Testis (tissue), 3 donors: ENCODE data around the gene KRTAP5-1. TPM values are rescaled to one million over a fixed set of nuclear protein-coding genes. Genes with fewer than 3 reads are reported as not detected.

Source experiments
- DNase-seq: peaks from one replicate; pipeline ENCODE4 v3.0.0-alpha.2; 2019
- H3K27ac ChIP-seq, 2 donors: fragments of 200-600 bp; sonication (generic); one replicate each; pipeline ENCODE4 v1.5.1; 2019
- H3K27me3 ChIP-seq: fragments of 200-600 bp; sonication (generic); one replicate; pipeline ENCODE4 v1.5.1; 2019
- H3K36me3 ChIP-seq: fragments of 200-600 bp; sonication (generic); one replicate; pipeline ENCODE4 v1.5.1; 2017; ENCODE audit warnings: low read depth; ENCODE audit errors: missing control alignments
- H3K4me1 ChIP-seq: fragments of 200-600 bp; sonication (generic); one replicate; pipeline ENCODE4 v1.5.1; 2019
- H3K4me3 ChIP-seq, 2 donors: fragments of 200-600 bp; sonication (generic); one replicate each; pipeline ENCODE4 v1.5.1; 2017 to 2019
- H3K9me3 ChIP-seq: fragments of 200-600 bp; sonication (generic); one replicate; pipeline ENCODE4 v1.5.1; 2017
- POLR2A ChIP-seq: fragments of 450-650 bp; IDR thresholded peaks from one replicate; pipeline ENCODE4 v1.6.1; 2017; ENCODE audit warnings: antibody characterized with exemption, mild to moderate bottlenecking, moderate library complexity
- WGBS, 2 donors: methylation state at CpG; one replicate each; pipeline ENCODE4 v1.1.5; 2018; 5-methylcytosine and 5-hydroxymethylcytosine counted together
- intact Hi-C: fragments of 100-400 bp; cut with DNase I; formaldehyde crosslinking; loops from one replicate; pipeline ENCODE4 v1.15.1; 2023; ENCODE audit warnings: low total_unique reads
- polyA plus RNA-seq: library from polyadenylated mRNA; stranded (reverse); fragments of 350-450 nt; fragmentation: Illumina TruSeq; extraction: RNeasy Lipid Tissue Mini Kit (QIAGEN cat#74804); gene quantifications from one replicate; pipeline ENCODE4 v1.2.3, GENCODE V29; 2014; ENCODE audit warnings: low read depth, low replicate concordance; ENCODE audit not compliant: insufficient read depth
- total RNA-seq, 2 donors: library from RNA; depleted of rRNA; stranded (reverse); fragments of >200 nt; gene quantifications; one replicate each; pipeline ENCODE4 v1.2.3, GENCODE V29; 2016
- TF ChIP-seq, protein P1 (sequence below), 3 experiments: fragments of 450-650 bp in 2 of 3; fragments of 200-600 bp in 1 of 3; sonication (generic) in 1 of 3; IDR thresholded peaks; one replicate each; pipeline ENCODE4 v1.5.1; 2016 to 2019; ENCODE audit warnings: antibody characterized with exemption in 3 of 3, mild to moderate bottlenecking in 2 of 3, moderate library complexity in 1 of 3

The KRTAP5-1 gene
- total and polyA plus RNA-seq, 3 donors from 2014 or later = not detected

DNA sequence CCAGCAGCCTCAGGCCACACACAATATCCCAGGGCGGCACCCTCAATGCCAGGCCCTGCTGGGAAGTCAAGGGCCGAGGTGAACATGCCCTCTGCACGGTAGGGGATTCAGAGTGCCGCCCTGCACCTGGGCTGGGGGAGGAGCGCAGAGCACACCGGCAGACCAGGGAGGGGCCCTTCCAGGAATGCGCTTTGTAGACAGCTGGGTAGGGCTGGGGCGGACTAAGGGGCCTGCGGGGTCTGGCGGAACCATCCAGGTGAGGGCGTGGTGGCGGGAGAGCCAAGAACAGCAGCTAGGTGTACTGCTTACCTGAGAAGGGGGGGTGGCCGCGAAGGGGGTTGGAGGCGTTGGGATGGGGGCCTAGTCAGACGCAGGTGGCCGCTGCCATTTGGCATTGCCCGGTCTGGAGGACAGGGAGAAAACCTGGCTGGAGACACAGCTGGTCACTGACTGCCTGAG lies 39.0 kb downstream of the KRTAP5-1 start:
- no peak for DNase-seq
- Histone ChIP-seq H3K36me3 (no peaks in the 10 kb centered on the region), H3K4me3 (no peak overlapping the region), H3K27me3 (no peaks in the 10 kb centered on the region), H3K4me1 (peaks cover 13% of the 10 kb centered on the region), H3K27ac (no peak overlapping the region), H3K9me3 (no peaks in the 10 kb centered on the region)
- 10 to 18% methylated on average over 10 to 18 of the region's 18 CpGs for WGBS, 2 donors
- intact Hi-C loops = no loop called here
- TF ChIP-seq, protein P1, sequence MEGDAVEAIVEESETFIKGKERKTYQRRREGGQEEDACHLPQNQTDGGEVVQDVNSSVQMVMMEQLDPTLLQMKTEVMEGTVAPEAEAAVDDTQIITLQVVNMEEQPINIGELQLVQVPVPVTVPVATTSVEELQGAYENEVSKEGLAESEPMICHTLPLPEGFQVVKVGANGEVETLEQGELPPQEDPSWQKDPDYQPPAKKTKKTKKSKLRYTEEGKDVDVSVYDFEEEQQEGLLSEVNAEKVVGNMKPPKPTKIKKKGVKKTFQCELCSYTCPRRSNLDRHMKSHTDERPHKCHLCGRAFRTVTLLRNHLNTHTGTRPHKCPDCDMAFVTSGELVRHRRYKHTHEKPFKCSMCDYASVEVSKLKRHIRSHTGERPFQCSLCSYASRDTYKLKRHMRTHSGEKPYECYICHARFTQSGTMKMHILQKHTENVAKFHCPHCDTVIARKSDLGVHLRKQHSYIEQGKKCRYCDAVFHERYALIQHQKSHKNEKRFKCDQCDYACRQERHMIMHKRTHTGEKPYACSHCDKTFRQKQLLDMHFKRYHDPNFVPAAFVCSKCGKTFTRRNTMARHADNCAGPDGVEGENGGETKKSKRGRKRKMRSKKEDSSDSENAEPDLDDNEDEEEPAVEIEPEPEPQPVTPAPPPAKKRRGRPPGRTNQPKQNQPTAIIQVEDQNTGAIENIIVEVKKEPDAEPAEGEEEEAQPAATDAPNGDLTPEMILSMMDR (IDR thresholded peaks at IDR 0.05) = no peak
- no peak for TF ChIP-seq POLR2A

DNA sequence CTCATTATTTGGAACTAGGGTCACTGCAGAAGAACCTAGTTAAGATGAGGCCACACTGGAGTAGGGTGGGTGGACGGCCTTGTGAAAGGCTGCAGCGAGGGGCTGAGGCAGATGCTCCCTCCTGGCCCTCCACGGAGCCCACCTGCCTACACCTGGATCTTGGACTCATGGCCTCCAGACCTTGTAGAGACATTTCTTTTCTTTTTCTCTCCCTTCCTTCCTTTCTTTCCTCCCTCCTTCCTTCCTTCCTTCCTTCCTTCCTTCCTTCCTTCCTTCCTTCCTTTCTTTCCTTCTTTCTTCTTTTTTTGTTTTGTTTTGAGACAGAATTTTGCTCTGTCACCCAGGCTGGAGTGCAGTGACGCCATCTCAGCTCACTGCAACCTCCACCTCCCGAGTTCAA lies 39.7 kb downstream of the KRTAP5-1 start:
- intact Hi-C loops = no loop called here

DNA sequence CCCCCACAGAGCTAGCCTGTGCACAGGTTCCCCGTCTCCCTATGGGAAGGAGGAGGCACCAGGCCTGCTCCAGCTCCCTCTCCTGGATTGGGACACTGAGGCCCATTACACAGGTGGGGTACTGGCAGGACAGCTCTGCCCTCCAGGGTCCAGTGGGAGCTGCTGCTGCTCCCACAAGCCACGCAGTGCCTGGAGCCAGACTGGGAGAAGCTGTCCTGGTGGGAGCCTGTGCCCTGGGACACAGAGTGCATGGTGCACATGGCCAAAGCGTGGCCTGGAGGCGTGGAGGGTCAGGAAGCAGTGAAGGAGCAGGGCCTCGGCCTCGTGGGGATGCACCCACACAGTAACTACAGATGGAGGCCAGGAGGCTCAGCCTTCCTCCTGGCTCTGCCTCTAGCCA lies 40.5 kb downstream of the KRTAP5-1 start:
- no peak for DNase-seq
- H3K4me1 ChIP-seq = peaks cover 13% of the 10 kb centered on the region
- no peak overlapping the region for H3K4me3 ChIP-seq
- no peaks in the 10 kb centered on the region for H3K27me3 ChIP-seq
- no peak overlapping the region for H3K27ac ChIP-seq
- intact Hi-C loops = no loop called here
- WGBS, 2 donors = 79 to 88% methylated on average over 5 to 6 of the region's 6 CpGs
- H3K9me3 ChIP-seq = no peaks in the 10 kb centered on the region
- H3K36me3 ChIP-seq = no peaks in the 10 kb centered on the region
- TF ChIP-seq POLR2A = no peak
- TF ChIP-seq, protein P1 (IDR thresholded peaks at IDR 0.05) = no peak

More for the DNA sequence above, 39.7 kb downstream of the KRTAP5-1 start:
- H3K4me3 ChIP-seq = no peak overlapping the region
- no peaks in the 10 kb centered on the region for H3K27me3 ChIP-seq
- peaks cover 13% of the 10 kb centered on the region for H3K4me1 ChIP-seq
- H3K36me3 ChIP-seq = no peaks in the 10 kb centered on the region
- H3K9me3 ChIP-seq = no peaks in the 10 kb centered on the region
- no peak for DNase-seq
- TF ChIP-seq, protein P1 (IDR thresholded peaks at IDR 0.05) = no peak
- TF ChIP-seq POLR2A = no peak
- H3K27ac ChIP-seq = no peak overlapping the region
- 77 to 82% methylated on average over 5 of the region's 5 CpGs for WGBS, 2 donors

DNA sequence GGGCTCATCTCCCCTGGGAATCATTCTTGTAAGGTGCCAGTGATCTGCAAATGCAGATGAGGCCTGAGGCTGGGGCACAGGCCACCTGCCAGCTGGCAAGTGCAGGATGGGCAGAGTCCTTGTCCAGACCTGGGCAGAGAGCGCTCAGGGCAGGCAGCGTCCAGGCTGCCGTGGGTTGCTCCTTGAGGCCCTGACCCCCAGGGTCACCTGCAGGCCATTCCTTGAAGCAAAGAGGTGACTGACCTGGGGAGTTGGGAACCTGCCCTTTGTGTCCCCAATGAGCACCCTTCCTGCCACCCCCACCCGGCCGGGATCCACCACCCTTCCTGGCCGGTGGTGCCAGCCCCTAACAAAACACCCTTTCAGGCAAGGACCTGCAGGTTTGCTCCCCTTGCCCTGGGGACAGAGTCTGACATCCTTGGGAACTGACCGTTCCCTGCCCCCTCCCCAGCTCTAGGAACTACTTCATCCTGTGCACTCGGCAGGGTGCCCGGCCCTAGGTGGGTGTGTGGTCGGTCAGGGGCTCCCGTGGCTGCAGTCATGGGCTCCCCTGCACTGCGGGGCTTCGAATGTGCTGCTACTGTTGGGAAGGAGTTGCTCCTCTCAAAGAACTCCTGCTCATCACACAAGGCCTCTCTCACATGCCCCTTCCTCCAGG lies 41.3 kb downstream of the KRTAP5-1 start:
- no peak overlapping the region for H3K4me3 ChIP-seq
- no peak overlapping the region for H3K27ac ChIP-seq
- no peaks in the 10 kb centered on the region for H3K9me3 ChIP-seq
- H3K4me1 ChIP-seq = peaks cover 12% of the 10 kb centered on the region
- intact Hi-C loops = no loop called here
- no peak for TF ChIP-seq POLR2A
- TF ChIP-seq, protein P1 (IDR thresholded peaks at IDR 0.05) = no peak
- no peaks in the 10 kb centered on the region for H3K27me3 ChIP-seq
- no peak for DNase-seq
- 75 to 80% methylated on average over 1 to 13 of the region's 13 CpGs for WGBS, 2 donors
- no peaks in the 10 kb centered on the region for H3K36me3 ChIP-seq

DNA sequence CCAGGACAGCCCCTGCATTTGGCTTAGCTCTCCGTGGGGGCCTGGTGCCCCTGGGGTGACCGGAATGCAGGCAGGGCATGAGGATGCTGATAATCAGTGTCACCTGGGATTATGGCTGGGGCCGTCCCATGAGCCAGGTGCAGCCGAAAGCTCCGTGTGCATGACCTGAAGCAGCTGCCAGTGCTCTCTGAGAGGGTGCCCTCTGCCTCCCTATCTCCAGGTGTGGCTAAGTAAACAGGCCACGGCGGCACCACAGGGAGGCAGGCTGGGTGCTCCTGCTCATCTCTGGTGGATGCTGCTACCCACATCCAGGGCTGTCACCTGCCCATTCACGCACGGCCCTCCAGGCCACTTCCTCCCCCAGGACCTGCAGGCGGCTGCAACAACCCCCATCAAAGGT lies 42.8 kb downstream of the KRTAP5-1 start:
- WGBS, 2 donors = 79 to 84% methylated on average over 2 to 10 of the region's 10 CpGs
- Histone ChIP-seq H3K9me3 (no peaks in the 10 kb centered on the region), H3K27ac (no peak overlapping the region), H3K36me3 (no peaks in the 10 kb centered on the region), H3K4me1 (no peaks in the 10 kb centered on the region), H3K4me3 (no peak overlapping the region), H3K27me3 (no peaks in the 10 kb centered on the region)
- TF ChIP-seq, protein P1 (IDR thresholded peaks at IDR 0.05) = no peak
- TF ChIP-seq POLR2A = no peak
- no peak for DNase-seq
- intact Hi-C loops = no loop called here
